22Rv1 (cell line): ENCODE measurements around the gene COMT.

Experiments
- H3K27ac ChIP-seq: fragments of 450-650 bp; 2 replicates; pipeline ENCODE4 v1.5.1; 2017
- ZFX ChIP-seq: fragments of 450-650 bp; IDR thresholded peaks from 2 replicates; pipeline ENCODE4 v1.6.1; 2017; ENCODE audit warnings: antibody characterized with exemption, borderline replicate concordance
- TF ChIP-seq, protein P1 (sequence below): fragments of 450-650 bp; IDR thresholded peaks from 2 replicates; pipeline ENCODE4 v1.5.1; 2017; ENCODE audit warnings: mild to moderate bottlenecking

The COMT gene

DNA sequence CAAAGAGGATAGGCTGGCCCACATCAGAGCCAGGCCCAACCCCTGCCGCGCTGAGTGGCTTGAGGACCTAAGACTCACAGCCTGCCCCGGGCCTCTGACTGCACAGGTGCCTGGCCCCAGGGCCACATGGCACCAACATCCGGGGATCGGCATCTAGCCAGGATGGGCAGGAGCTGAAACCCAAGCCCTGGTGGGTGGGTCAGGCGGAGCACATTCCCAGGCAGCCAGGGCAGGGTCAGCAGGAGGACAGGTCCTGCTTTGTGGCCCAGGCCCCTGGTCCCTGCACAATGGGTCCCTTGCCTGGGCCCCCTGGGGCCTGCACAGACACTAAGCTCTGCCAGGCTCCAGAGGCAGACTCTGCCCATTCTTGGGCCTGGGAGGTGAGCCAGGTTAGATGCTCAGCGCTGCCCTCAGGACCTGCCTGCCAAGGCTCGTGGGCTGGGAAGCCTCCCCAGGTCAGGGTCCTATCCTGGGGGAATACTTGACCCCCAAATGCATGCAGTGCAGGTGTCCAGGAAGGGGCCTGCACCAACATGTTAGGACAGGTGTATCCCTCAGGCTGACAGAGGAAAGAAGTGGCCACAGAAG lies 41.5 kb downstream of the COMT start:
- TF ChIP-seq ZFX = no peak
- H3K27ac ChIP-seq = peak overlapping the region; percentile 37; the same call in 1 of the 2 replicates

DNA sequence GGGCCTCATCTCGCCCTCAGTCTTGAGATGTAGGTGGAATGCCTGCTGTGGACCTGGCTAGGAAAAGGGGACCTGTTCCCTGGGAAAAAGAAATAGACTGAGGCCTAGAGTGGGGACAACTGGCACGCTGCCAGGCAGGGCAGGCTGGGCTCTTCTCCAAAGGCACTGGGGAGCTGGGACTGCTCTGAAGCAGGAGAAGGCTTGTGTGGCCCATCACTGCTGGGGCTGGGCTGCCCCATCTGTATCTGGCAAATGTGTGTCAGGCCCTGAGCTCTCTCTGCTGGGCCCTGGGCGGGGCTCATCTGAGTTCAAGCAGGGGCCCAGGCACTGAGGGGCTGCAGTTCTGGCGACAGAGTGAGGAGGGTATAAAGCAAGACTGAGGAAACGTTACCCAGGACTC lies 42.2 kb downstream of the COMT start:
- peak overlapping the region; percentile 37 for H3K27ac ChIP-seq
- TF ChIP-seq, protein P1, sequence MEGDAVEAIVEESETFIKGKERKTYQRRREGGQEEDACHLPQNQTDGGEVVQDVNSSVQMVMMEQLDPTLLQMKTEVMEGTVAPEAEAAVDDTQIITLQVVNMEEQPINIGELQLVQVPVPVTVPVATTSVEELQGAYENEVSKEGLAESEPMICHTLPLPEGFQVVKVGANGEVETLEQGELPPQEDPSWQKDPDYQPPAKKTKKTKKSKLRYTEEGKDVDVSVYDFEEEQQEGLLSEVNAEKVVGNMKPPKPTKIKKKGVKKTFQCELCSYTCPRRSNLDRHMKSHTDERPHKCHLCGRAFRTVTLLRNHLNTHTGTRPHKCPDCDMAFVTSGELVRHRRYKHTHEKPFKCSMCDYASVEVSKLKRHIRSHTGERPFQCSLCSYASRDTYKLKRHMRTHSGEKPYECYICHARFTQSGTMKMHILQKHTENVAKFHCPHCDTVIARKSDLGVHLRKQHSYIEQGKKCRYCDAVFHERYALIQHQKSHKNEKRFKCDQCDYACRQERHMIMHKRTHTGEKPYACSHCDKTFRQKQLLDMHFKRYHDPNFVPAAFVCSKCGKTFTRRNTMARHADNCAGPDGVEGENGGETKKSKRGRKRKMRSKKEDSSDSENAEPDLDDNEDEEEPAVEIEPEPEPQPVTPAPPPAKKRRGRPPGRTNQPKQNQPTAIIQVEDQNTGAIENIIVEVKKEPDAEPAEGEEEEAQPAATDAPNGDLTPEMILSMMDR = no peak
- TF ChIP-seq ZFX = no peak

DNA sequence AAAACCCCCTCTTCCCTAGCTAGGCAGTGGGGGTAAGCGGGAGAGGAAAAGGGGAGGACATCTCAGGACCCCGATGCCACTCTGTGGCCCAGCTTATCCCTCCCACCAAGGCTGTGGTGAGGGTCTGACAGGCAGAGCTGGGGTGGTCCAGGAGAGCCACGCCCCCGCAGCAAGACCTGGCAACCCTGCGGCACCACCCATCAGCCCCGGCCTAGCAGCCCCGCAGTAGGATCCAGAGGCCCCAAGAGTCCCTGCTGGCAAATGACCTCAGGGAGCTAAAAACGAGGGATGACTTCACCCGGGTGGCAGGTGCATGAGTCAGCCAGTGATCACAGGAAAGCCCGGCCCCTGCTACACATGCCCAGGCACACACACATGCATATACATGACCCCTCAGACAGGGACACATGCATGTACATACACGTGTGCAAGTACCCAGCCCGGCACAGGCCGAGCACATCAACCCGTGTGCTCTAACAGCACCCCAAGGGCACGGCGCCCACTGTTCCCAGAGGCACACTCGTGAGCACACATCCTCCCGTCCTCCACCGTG lies 42.7 kb downstream of the COMT start:
- no peak for TF ChIP-seq ZFX
- TF ChIP-seq, protein P1 = no peak
- peak overlapping the region; percentile 37 for H3K27ac ChIP-seq

DNA sequence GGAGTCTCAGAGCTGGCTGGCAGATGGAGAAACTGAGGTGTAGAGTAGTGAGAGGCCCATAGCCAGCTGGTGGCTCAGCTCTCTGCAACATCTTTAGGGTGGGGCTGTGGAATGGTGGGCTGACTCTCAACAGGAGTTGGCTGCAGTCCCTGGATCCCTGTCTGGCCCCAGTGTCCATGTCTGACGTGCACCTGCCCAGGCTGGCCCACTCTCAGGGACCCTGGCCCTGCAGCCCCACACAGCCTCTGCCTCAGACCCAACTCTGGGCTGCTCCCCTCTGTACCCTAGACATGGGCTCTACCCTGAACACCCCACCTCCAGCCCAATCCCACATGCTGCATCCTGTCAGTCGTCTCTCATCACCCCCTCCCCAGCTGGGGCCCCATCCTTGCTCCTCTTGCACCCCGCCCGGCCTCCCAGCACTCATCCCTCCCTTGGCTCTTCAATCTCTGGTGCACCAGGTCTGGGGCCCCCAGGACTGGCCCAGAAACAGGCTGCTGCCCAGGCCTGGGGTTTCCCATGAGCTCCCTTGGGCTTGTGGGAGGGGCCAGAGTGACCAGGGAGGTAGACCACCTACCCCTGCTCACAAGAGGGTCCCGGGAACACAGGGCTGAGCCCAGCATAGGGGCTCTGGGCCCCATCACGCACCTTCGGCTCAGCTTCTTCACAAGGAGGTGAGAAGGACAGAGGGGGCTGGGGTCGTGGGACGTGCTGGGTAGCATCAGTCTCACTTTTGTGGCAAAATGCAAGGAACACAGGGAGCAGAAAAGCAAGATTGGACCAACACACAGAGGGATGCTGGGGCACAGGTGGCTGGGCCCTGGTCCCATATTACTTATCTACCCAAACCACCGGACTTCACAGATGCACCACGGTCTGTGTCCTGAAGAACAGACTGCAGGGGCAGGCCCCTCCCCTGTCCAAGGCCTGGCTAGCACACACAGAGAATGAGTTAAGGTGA lies 43.6 kb downstream of the COMT start:
- H3K27ac ChIP-seq = peak overlapping the region; percentile 37
- TF ChIP-seq ZFX = no peak
- TF ChIP-seq, protein P1 = no peak

DNA sequence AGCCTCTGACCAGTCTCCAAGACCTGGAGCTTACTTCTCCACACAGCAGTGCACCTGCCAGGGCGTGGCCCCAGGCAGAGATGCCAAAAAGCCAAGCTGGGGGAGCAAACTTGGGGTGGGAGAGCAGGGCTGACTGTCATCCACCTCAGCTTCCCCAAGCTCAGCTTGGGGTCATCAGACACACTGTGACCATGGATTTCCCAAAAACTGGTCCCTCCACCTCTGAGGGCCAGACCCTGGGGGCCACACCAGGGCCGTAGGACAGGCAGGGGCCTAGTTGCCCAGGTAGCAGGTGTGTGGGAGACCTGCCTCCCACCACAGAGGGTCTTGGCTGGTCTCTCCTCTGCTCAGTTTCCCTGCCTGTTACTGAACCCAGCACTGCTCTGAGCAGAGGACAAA lies 44.4 kb downstream of the COMT start:
- TF ChIP-seq, protein P1 = no peak
- no peak for TF ChIP-seq ZFX
- H3K27ac ChIP-seq = peak overlapping the region; percentile 76

DNA sequence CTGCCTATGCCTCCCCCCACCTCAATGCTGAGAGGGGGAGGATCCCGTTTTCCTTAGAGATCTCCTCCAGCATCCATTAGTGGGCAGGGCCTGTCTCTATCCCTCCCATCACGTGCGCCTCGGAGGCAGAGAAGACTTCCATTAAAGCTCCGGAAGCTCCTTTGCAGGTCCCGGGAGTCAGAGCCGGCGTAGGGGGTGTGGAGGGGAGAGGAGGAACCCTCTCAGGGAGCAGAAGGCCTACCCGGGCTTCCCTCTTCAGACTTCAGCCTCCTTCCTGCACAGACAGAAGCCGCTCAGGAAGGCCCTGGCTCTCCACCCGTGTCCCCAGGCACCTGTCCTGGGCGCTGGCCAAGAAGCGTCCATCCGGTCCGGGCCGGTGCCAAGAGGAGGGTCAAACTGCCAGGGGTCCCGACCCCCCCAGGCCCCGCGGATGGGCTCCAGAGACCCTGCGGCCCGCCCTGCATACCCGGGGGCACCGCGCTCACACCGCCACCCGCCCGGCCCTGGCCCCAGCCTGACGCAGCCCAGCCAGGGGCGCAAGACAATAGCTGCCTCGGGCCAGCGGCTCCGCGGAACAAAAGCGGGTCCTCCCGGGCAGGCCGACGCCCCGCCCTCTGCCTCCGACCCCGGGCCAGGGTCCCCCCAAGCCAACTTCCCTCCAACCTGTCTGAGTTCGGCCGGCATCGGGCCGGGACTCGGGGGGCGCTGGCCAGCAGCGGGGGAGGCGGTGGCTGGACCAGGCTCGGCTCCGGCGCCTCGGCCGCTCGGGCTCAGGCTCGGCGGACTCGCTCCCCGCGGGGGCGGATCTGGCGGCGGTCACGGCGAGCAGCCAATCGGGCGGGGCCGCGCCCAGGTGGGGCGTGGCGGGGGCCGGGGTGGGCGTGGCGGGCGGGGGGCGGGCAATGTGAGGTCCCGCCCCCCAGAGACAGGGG lies 45.1 kb downstream of the COMT start:
- peak overlapping the region; percentile 76 for H3K27ac ChIP-seq
- TF ChIP-seq, protein P1 = no peak
